SK-N-SH (cell line): ENCODE data around the gene TPSAB1. TPM values are rescaled to one million over a fixed set of nuclear protein-coding genes. Genes with fewer than 3 reads are reported as not detected.

Source experiments
- CTCF ChIA-PET: fragments of 300-600, 350-600 bp; formaldehyde crosslinking; extraction: SDS; loops from one replicate; lab custom pipeline; 2021; lab: Yijun Ruan, JAX
- POLR2A ChIA-PET: fragments of 350-600 bp; sonication (Branson Sonifier 250); formaldehyde crosslinking; extraction: SDS; loops from one replicate; lab custom pipeline; 2020; ENCODE audit warnings: antibody characterized with exemption, inconsistent platforms; lab: Yijun Ruan, JAX
- DNase-seq: peaks from one replicate; pipeline ENCODE4 v3.0.0; 2012
- H2AFZ ChIP-seq: fragments of 200-600 bp; sonication (generic); 2 replicates; pipeline ENCODE4 v1.8.1; 2016; ENCODE audit warnings: antibody characterized with exemption, mild to moderate bottlenecking, low read depth
- H3F3A ChIP-seq: fragments of 200-600 bp; sonication (generic); replicated peaks from 2 replicates; pipeline ENCODE3; 2016; ENCODE audit warnings: antibody characterized with exemption, mild to moderate bottlenecking; ENCODE audit not compliant: insufficient read depth
- H3K27ac ChIP-seq, 2 experiments: fragments of 200-500 bp in 1 of 2; fragments of 200-600 bp in 1 of 2; sonication (Bioruptor generic) in 1 of 2; sonication (generic), shearing (Covaris generic) in 1 of 2; 2 replicates each; pipeline versions ENCODE4 v1.5.1 to v1.6.1; 2014 to 2016; ENCODE audit warnings: low read depth in 2 of 2, inconsistent platforms in 1 of 2, low read length in 1 of 2, mild to moderate bottlenecking in 1 of 2, mixed read lengths in 1 of 2
- H3K27me3 ChIP-seq: fragments of 200-600 bp; sonication (generic), shearing (Covaris generic); 2 replicates; pipeline ENCODE4 v1.6.1; 2016; ENCODE audit warnings: mixed run types; ENCODE audit not compliant: insufficient read depth
- H3K36me3 ChIP-seq, 2 experiments: fragments of 200-500 bp in 1 of 2; fragments of 200-600 bp in 1 of 2; sonication (Bioruptor generic) in 1 of 2; sonication (generic) in 1 of 2; replicated peaks in 1 of 2; 2 replicates each; pipeline versions ENCODE3 to v1.5.1; 2014 to 2016; ENCODE audit warnings: low read length in 1 of 2, mild to moderate bottlenecking in 1 of 2; ENCODE audit not compliant: insufficient read depth in 2 of 2, control insufficient read depth in 1 of 2
- H3K4me1 ChIP-seq, 2 experiments: fragments of 200-500 bp in 1 of 2; fragments of 200-600 bp in 1 of 2; sonication (Bioruptor generic) in 1 of 2; sonication (generic), shearing (Covaris generic) in 1 of 2; 2 replicates each; pipeline versions ENCODE4 v1.5.1 to v1.6.1; 2014 to 2016; ENCODE audit warnings: low read depth in 1 of 2, low read length in 1 of 2, mixed run types in 1 of 2; ENCODE audit not compliant: insufficient read depth in 2 of 2, control insufficient read depth in 1 of 2
- H3K4me2 ChIP-seq: fragments of 200-600 bp; sonication (generic), shearing (Covaris generic); 2 replicates; pipeline ENCODE4 v1.6.1; 2017; ENCODE audit warnings: mixed run types
- H3K4me3 ChIP-seq, 2 experiments: fragments of 200-500 bp in 1 of 2; fragments of 200-600 bp in 1 of 2; sonication (Bioruptor generic) in 1 of 2; sonication (generic), shearing (Covaris generic) in 1 of 2; 2 replicates each; pipeline versions ENCODE4 v1.5.1 to v1.8.1; 2014 to 2016; ENCODE audit warnings: low read depth in 2 of 2, inconsistent platforms in 1 of 2, low read length in 1 of 2, mild to moderate bottlenecking in 1 of 2, mixed read lengths in 1 of 2, moderate library complexity in 1 of 2
- H3K79me2 ChIP-seq: fragments of 200-600 bp; sonication (generic); 2 replicates; pipeline ENCODE4 v1.8.1; 2017; ENCODE audit warnings: mild to moderate bottlenecking; ENCODE audit not compliant: insufficient read depth
- H3K9ac ChIP-seq: fragments of 200-600 bp; sonication (generic); 2 replicates; pipeline ENCODE4 v1.6.1; 2017; ENCODE audit warnings: mixed run types
- H3K9me2 ChIP-seq: fragments of 200-600 bp; sonication (generic); 2 replicates; pipeline ENCODE4 v1.6.1; 2017; ENCODE audit warnings: mixed run types
- H3K9me3 ChIP-seq: fragments of 200-600 bp; sonication (generic); 2 replicates; pipeline ENCODE4 v1.6.1; 2017; ENCODE audit warnings: mixed run types, mild to moderate bottlenecking, moderate library complexity
- H4K20me1 ChIP-seq: fragments of 200-600 bp; sonication (generic); 2 replicates; pipeline ENCODE4 v1.6.1; 2017; ENCODE audit warnings: mild to moderate bottlenecking, mixed run types; ENCODE audit not compliant: insufficient read depth
- CTCF ChIP-seq: fragments of 200-600 bp; sonication (generic); IDR thresholded peaks from 2 replicates; pipeline ENCODE4 v1.6.1; 2017; ENCODE audit warnings: antibody characterized with exemption, mild to moderate bottlenecking, moderate library complexity
- FOSL2 ChIP-seq: IDR thresholded peaks from 2 replicates; pipeline ENCODE4 v1.4.0; 2012; ENCODE audit warnings: low read depth, mild to moderate bottlenecking, moderate library complexity, borderline replicate concordance
- FOXJ3 ChIP-seq: sonication (generic); formaldehyde crosslinking; IDR thresholded peaks from 2 replicates; pipeline ENCODE4 v1.5.1; 2020; ENCODE audit warnings: mild to moderate bottlenecking, missing genetic modification reagents
- FOXM1 ChIP-seq: IDR thresholded peaks from 2 replicates; pipeline ENCODE4 v1.4.0; 2012; ENCODE audit warnings: low read depth, mild to moderate bottlenecking
- IRF3 ChIP-seq: fragments of 150-350 bp; IDR thresholded peaks from 2 replicates; pipeline ENCODE4 v1.6.1; 2016; ENCODE audit warnings: mild to moderate bottlenecking, low read depth, low read length
- MAX ChIP-seq: IDR thresholded peaks from 2 replicates; pipeline ENCODE4 v1.4.0; 2012; ENCODE audit warnings: low read depth
- REST ChIP-seq: IDR thresholded peaks from 2 replicates; pipeline ENCODE4 v1.6.1; 2012; ENCODE audit warnings: mild to moderate bottlenecking, low read depth, low read length, moderate library complexity
- RFX5 ChIP-seq: IDR thresholded peaks from 2 replicates; pipeline ENCODE4 v1.6.1; 2012; ENCODE audit warnings: mild to moderate bottlenecking, improper control_type of control experiment, low read length
- SMC3 ChIP-seq: IDR thresholded peaks from 2 replicates; pipeline ENCODE4 v1.6.1; 2012; ENCODE audit warnings: low read depth, low read length, improper control_type of control experiment
- WGBS: methylation state at CpG from one replicate; pipeline ENCODE4 v1.1.6; 2017; ENCODE audit warnings: low lambda C conversion rate; 5-methylcytosine and 5-hydroxymethylcytosine counted together
- polyA plus RNA-seq, 3 experiments: library from polyadenylated mRNA; depleted of rRNA; stranded (reverse); fragments of >200 nt; gene quantifications; 2 replicates each; pipeline ENCODE4 v1.2.3, GENCODE V29; 2012

The TPSAB1 gene
- polyA plus RNA-seq, 1 of the 3 experiments (the other 2 are of a cell fraction): not detected

- POLR2A ChIA-PET: no interaction called here
- H3K4me1 ChIP-seq: peaks cover 0 to 8% of the 10 kb centered on the region in 2 experiments; a peak in 1 of 4 replicates
- DNase-seq: no peak
- no peaks in the 10 kb centered on the region for H3F3A ChIP-seq
- no peaks in the 10 kb centered on the region for H3K36me3 ChIP-seq
- H3K4me2 ChIP-seq: 0 out of 2 replicates have a peak overlapping the region, but pooled peaks have one; percentile 15
- H3K79me2 ChIP-seq: no peaks in the 10 kb centered on the region
- CTCF ChIA-PET: interaction anchor here (6.5 kb wide), 1 partner anchor 12 kb away, joined by 60 read pairs; no protein-coding TSS in a partner anchor
- no peak overlapping the region for H2AFZ ChIP-seq
- no peak for TF ChIP-seq CTCF
- TF ChIP-seq REST: no peak
- 0 out of 2 replicates have a peak, but pooled peaks have one; percentile 20 for TF ChIP-seq FOXJ3 (CRISPR knock-in tag)
- TF ChIP-seq RFX5: no peak
- no peak for TF ChIP-seq FOSL2
- TF ChIP-seq MAX: no peak
- TF ChIP-seq SMC3: no peak
- TF ChIP-seq FOXM1: no peak
- no peak for TF ChIP-seq IRF3
- WGBS: 16% methylated on average over 5 of the region's 40 CpGs
- H3K4me3 ChIP-seq: no peak overlapping the region
- no peaks in the 10 kb centered on the region for H4K20me1 ChIP-seq
- H3K9me3 ChIP-seq: no peaks in the 10 kb centered on the region
- H3K27ac ChIP-seq: no peak overlapping the region
- H3K9me2 ChIP-seq: no peaks in the 10 kb centered on the region
- no peak overlapping the region for H3K9ac ChIP-seq
- H3K27me3 ChIP-seq: peaks cover 78% of the 10 kb centered on the region
Observed at GRCh38 chr16:1287982-1288670, 47.6 kb downstream of the TPSAB1 start.
